ENCODE measurements around the gene EXOSC2. TPM values are rescaled to one million over a fixed set of nuclear protein-coding genes. Genes with fewer than 3 reads are reported as not detected.

Gene EXOSC2
- total and polyA plus RNA-seq, 11 donors: 10.6 to 19.7 (median 13.1) TPM

GRCh38 chr9:130667120-130667435 lies 26.5 kb upstream of the EXOSC2 start:
- Histone ChIP-seq H3K27me3 (peaks cover 48 to 67% (median 63%) of the 10 kb centered on the region in 9 donors), H3K4me1 (peaks cover 2 to 47% (median 30%) of the 10 kb centered on the region in 12 donors), H3K9me3 (no peaks in the 10 kb centered on the region), H3K4me3 (no peak overlapping the region), H3K36me3 (no peaks in the 10 kb centered on the region), H3K27ac (no peak overlapping the region)
- no peak for TF ChIP-seq POLR2A (IDR thresholded peaks at IDR 0.05)
- no peak for TF ChIP-seq CTCF (IDR thresholded peaks at IDR 0.05)
- intact Hi-C loops (cut with DNase I): loop anchor here in 1 of 10 donors (10.0 kb wide), 1 partner anchor 182 kb away; no protein-coding TSS in a partner anchor
- WGBS, 4 donors: 54 to 62% (median 61%) methylated on average over 4 of the region's 4 CpGs
- no peak for DNase-seq
- no peak for ATAC-seq

- Histone ChIP-seq H3K27ac (no peak overlapping the region), H3K27me3 (peaks cover 37 to 56% (median 51%) of the 10 kb centered on the region in 9 donors), H3K36me3 (no peaks in the 10 kb centered on the region), H3K4me1 (peaks cover 2 to 36% (median 22%) of the 10 kb centered on the region in 12 donors), H3K4me3 (no peak overlapping the region), H3K9me3 (no peaks in the 10 kb centered on the region)
- DNase-seq: no peak
- no peak for ATAC-seq
- 91 to 92% (median 92%) methylated on average over 12 to 13 of the region's 13 CpGs for WGBS, 4 donors
- intact Hi-C loops (cut with DNase I): loop anchor here in 1 of 10 donors (10.0 kb wide), 1 partner anchor 183 kb away; no protein-coding TSS in a partner anchor
- no peak for TF ChIP-seq CTCF (IDR thresholded peaks at IDR 0.05)
- no peak for TF ChIP-seq POLR2A (IDR thresholded peaks at IDR 0.05)
These were observed 25.4 kb upstream of the EXOSC2 start for GRCh38 chr9:130668196-130668595.

GRCh38 chr9:130668659-130669058 lies 24.9 kb upstream of the EXOSC2 start:
- peaks cover 32 to 51% (median 47%) of the 10 kb centered on the region in 9 donors for H3K27me3 ChIP-seq
- no peak overlapping the region for H3K4me3 ChIP-seq
- 57 to 66% (median 63%) methylated on average over 11 to 12 of the region's 12 CpGs for WGBS, 4 donors
- intact Hi-C loops (cut with DNase I): loop anchor here in 1 of 10 donors (10.0 kb wide), 1 partner anchor 184 kb away; no protein-coding TSS in a partner anchor
- DNase-seq (no peak), ATAC-seq (no peak)
- no peak for TF ChIP-seq POLR2A (IDR thresholded peaks at IDR 0.05)
- TF ChIP-seq CTCF (IDR thresholded peaks at IDR 0.05): no peak
- H3K36me3 ChIP-seq: no peaks in the 10 kb centered on the region
- H3K4me1 ChIP-seq: peaks cover 2 to 31% (median 19%) of the 10 kb centered on the region in 12 donors
- no peak overlapping the region for H3K27ac ChIP-seq
- H3K9me3 ChIP-seq: no peaks in the 10 kb centered on the region

GRCh38 chr9:130669965-130670364 lies 23.6 kb upstream of the EXOSC2 start:
- peaks cover 0 to 18% (median 12%) of the 10 kb centered on the region in 12 donors for H3K4me1 ChIP-seq
- ATAC-seq: no peak
- H3K9me3 ChIP-seq: no peaks in the 10 kb centered on the region
- H3K27ac ChIP-seq: no peak overlapping the region
- intact Hi-C loops (cut with DNase I): loop anchor here in 1 of 10 donors (10.0 kb wide), 1 partner anchor 185 kb away; no protein-coding TSS in a partner anchor
- 82 to 93% (median 83%) methylated on average over 4 of the region's 4 CpGs for WGBS, 4 donors
- TF ChIP-seq POLR2A (IDR thresholded peaks at IDR 0.05): no peak
- TF ChIP-seq CTCF (IDR thresholded peaks at IDR 0.05): no peak
- peaks cover 20 to 38% (median 34%) of the 10 kb centered on the region in 9 donors for H3K27me3 ChIP-seq
- H3K36me3 ChIP-seq: no peaks in the 10 kb centered on the region
- no peak for DNase-seq
- no peak overlapping the region for H3K4me3 ChIP-seq
